Tibial nerve (tissue), 4 donors: ENCODE measurements around the gene CACNG1.

Experiments used
- EP300 ChIP-seq, 2 donors: sonication (generic); formaldehyde crosslinking; IDR thresholded peaks; one replicate each; pipeline ENCODE4 v1.6.1; 2017; ENCODE audit warnings: antibody characterized with exemption in 2 of 2, mild to moderate bottlenecking in 1 of 2
- POLR2A ChIP-seq, 2 donors: fragments of 450-650 bp; IDR thresholded peaks; one replicate each; pipeline ENCODE4 v1.6.1; 2017; ENCODE audit warnings: antibody characterized with exemption in 2 of 2, mild to moderate bottlenecking in 2 of 2, moderate library complexity in 2 of 2
- TF ChIP-seq, protein P1 (sequence below), 5 experiments: fragments of 200-600 bp in 3 of 5; fragments of 450-650 bp in 2 of 5; sonication (generic) in 3 of 5; IDR thresholded peaks; one replicate each; pipeline ENCODE4 v1.5.1; 2016 to 2019; ENCODE audit warnings: antibody characterized with exemption in 5 of 5, mild to moderate bottlenecking in 3 of 5, moderate library complexity in 2 of 5

DNA sequence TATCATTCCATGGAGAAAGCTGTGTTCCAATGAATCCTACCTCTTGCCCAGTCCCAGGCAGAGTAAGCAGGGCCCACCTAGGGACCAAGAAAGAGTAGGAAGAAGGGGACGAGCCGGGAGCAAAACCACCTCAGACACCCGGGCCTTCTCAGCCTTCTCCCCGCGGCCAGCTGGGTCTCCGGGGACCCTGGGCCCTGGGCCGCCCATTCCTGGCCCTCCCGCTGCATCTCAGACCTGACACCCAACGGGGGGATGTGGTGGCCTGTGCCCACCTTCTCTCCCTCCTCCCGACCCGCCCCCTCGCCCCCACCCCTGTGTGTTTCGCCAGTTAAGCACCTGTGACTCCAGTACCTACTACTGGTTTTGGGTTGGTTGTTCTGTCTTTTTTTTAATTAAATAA lies 11.4 kb upstream of the CACNG1 start:
- no peak for TF ChIP-seq POLR2A (IDR thresholded peaks at IDR 0.05)
- TF ChIP-seq, protein P1, sequence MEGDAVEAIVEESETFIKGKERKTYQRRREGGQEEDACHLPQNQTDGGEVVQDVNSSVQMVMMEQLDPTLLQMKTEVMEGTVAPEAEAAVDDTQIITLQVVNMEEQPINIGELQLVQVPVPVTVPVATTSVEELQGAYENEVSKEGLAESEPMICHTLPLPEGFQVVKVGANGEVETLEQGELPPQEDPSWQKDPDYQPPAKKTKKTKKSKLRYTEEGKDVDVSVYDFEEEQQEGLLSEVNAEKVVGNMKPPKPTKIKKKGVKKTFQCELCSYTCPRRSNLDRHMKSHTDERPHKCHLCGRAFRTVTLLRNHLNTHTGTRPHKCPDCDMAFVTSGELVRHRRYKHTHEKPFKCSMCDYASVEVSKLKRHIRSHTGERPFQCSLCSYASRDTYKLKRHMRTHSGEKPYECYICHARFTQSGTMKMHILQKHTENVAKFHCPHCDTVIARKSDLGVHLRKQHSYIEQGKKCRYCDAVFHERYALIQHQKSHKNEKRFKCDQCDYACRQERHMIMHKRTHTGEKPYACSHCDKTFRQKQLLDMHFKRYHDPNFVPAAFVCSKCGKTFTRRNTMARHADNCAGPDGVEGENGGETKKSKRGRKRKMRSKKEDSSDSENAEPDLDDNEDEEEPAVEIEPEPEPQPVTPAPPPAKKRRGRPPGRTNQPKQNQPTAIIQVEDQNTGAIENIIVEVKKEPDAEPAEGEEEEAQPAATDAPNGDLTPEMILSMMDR (IDR thresholded peaks at IDR 0.05) = no peak
- no peak for TF ChIP-seq EP300 (IDR thresholded peaks at IDR 0.05)
